ENCODE data around the gene HNF4A.

DNA sequence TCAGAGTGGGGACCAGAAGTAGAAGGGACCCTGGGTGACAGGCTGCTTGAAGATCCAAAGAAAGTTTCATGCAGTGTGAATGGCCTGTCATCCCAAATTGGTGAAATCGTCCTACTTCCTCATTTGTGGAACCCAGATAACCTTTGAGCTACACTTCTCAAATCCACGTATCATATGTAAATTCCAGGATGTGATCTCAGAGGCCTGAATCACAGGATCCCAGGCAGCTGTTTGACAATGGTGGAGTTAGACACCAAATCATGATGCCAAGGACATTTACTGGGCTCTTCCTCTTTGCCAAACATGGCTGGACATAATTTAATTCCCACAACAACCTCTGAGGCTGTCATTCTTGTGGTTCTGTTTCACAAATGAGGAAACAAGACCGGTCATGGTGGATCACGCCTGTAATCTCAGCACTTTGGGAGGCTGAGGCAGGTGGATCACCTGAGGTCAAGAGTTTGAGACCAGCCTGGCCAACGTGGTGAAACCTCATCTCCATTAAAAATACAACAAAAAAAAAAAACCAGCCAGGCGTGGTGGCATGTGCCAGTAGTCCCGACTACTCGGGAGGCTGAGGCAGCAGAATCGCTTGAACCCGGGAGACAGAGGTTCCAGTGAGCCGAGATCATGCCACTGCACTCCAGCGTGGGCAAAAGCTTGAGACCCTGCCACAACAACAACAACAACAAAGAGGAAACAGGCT is 80.3 kb downstream of the HNF4A start:
- no peak for TF ChIP-seq EP300 (IDR thresholded peaks at IDR 0.05)
- TF ChIP-seq POLR2AphosphoS5 (IDR thresholded peaks at IDR 0.05) = no peak
- TF ChIP-seq, protein P1, sequence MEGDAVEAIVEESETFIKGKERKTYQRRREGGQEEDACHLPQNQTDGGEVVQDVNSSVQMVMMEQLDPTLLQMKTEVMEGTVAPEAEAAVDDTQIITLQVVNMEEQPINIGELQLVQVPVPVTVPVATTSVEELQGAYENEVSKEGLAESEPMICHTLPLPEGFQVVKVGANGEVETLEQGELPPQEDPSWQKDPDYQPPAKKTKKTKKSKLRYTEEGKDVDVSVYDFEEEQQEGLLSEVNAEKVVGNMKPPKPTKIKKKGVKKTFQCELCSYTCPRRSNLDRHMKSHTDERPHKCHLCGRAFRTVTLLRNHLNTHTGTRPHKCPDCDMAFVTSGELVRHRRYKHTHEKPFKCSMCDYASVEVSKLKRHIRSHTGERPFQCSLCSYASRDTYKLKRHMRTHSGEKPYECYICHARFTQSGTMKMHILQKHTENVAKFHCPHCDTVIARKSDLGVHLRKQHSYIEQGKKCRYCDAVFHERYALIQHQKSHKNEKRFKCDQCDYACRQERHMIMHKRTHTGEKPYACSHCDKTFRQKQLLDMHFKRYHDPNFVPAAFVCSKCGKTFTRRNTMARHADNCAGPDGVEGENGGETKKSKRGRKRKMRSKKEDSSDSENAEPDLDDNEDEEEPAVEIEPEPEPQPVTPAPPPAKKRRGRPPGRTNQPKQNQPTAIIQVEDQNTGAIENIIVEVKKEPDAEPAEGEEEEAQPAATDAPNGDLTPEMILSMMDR (IDR thresholded peaks at IDR 0.05) = no peak
- TF ChIP-seq POLR2A (IDR thresholded peaks at IDR 0.05) = no peak

Measured in sigmoid colon (tissue), 4 donors.